H9 (cell line): ENCODE data around the gene MAL. TPM values are rescaled to one million over a fixed set of nuclear protein-coding genes. Genes with fewer than 3 reads are reported as not detected.

ENCODE experiments used
- DNase-seq: peaks from one replicate; pipeline ENCODE4 v3.0.0-alpha.2; 2017
- H2AFZ ChIP-seq: one replicate; pipeline ENCODE4 v1.6.1; 2013; ENCODE audit warnings: mild to moderate bottlenecking, low read length, control low read depth, moderate library complexity
- H2AK5ac ChIP-seq: 2 replicates; pipeline ENCODE4 v1.6.1; 2013; ENCODE audit warnings: low read length, control low read depth, mixed read lengths; ENCODE audit not compliant: insufficient read length
- H2BK120ac ChIP-seq: one replicate; pipeline ENCODE4 v1.6.1; 2013; ENCODE audit warnings: low read depth, mild to moderate bottlenecking, low read length, control low read depth, inconsistent platforms; ENCODE audit not compliant: poor library complexity, severe bottlenecking
- H2BK12ac ChIP-seq: 2 replicates; pipeline ENCODE4 v1.6.1; 2013; ENCODE audit warnings: low read length, control low read depth, mixed read lengths, low read depth; ENCODE audit not compliant: insufficient read length
- H2BK15ac ChIP-seq: 2 replicates; pipeline ENCODE4 v1.6.1; 2013; ENCODE audit warnings: low read depth, low read length, control low read depth
- H2BK20ac ChIP-seq: one replicate; pipeline ENCODE4 v1.6.1; 2013; ENCODE audit warnings: low read depth, mild to moderate bottlenecking, low read length, control low read depth, inconsistent platforms; ENCODE audit not compliant: poor library complexity, severe bottlenecking
- H2BK5ac ChIP-seq: 2 replicates; pipeline ENCODE4 v1.6.1; 2013; ENCODE audit warnings: low read length, control low read depth, mixed read lengths; ENCODE audit not compliant: insufficient read length
- H3K14ac ChIP-seq: 2 replicates; pipeline ENCODE4 v1.6.1; 2013; ENCODE audit warnings: low read length, control low read depth; ENCODE audit not compliant: insufficient read depth
- H3K18ac ChIP-seq: 2 replicates; pipeline ENCODE4 v1.6.1; 2013; ENCODE audit warnings: low read depth, mild to moderate bottlenecking, mixed read lengths, low read length, control low read depth; ENCODE audit not compliant: insufficient read length
- H3K23ac ChIP-seq: 2 replicates; pipeline ENCODE4 v1.6.1; 2013; ENCODE audit warnings: low read length, control low read depth, mixed read lengths, low read depth; ENCODE audit not compliant: insufficient read length
- H3K23me2 ChIP-seq: 2 replicates; pipeline ENCODE4 v1.6.1; 2013; ENCODE audit warnings: low read depth, mild to moderate bottlenecking, mixed read lengths, low read length, control low read depth; ENCODE audit not compliant: insufficient read length, poor library complexity, severe bottlenecking
- H3K27ac ChIP-seq: 2 replicates; pipeline ENCODE4 v1.5.1; 2013; ENCODE audit warnings: low read length, control low read depth, mixed read lengths, low read depth; ENCODE audit not compliant: insufficient read length
- H3K27me3 ChIP-seq: 2 replicates; pipeline ENCODE4 v1.6.1; 2013; ENCODE audit warnings: low read length, control low read depth, inconsistent platforms; ENCODE audit not compliant: insufficient read depth
- H3K4ac ChIP-seq: 2 replicates; pipeline ENCODE4 v1.6.1; 2013; ENCODE audit warnings: low read depth, mild to moderate bottlenecking, control low read depth, inconsistent platforms, low read length, moderate library complexity
- H3K4me1 ChIP-seq: 2 replicates; pipeline ENCODE4 v1.6.1; 2013; ENCODE audit warnings: low read length, control low read depth, inconsistent platforms; ENCODE audit not compliant: insufficient read depth
- H3K4me2 ChIP-seq: 2 replicates; pipeline ENCODE4 v1.6.1; 2013; ENCODE audit warnings: low read length, control low read depth, mixed read lengths; ENCODE audit not compliant: insufficient read length, insufficient read depth
- H3K56ac ChIP-seq: 2 replicates; pipeline ENCODE4 v1.6.1; 2013; ENCODE audit warnings: low read depth, mild to moderate bottlenecking, mixed read lengths, low read length, control low read depth; ENCODE audit not compliant: insufficient read length
- H3K79me1 ChIP-seq: 2 replicates; pipeline ENCODE4 v1.6.1; 2013; ENCODE audit warnings: low read depth, mild to moderate bottlenecking, moderate library complexity, low read length, control low read depth, inconsistent platforms; ENCODE audit not compliant: insufficient read depth, poor library complexity, severe bottlenecking
- H3K79me2 ChIP-seq: 2 replicates; pipeline ENCODE4 v1.6.1; 2013; ENCODE audit warnings: low read length, control low read depth, inconsistent platforms; ENCODE audit not compliant: insufficient read depth
- H3K9ac ChIP-seq: 2 replicates; pipeline ENCODE4 v1.6.1; 2013; ENCODE audit warnings: low read length, control low read depth, mixed read lengths; ENCODE audit not compliant: insufficient read length; ENCODE audit errors: extremely low read depth
- H3K9me3 ChIP-seq: one replicate; pipeline ENCODE4 v1.6.1; 2013; ENCODE audit warnings: low read depth, low read length, inconsistent platforms; ENCODE audit not compliant: control insufficient read depth
- H3T11ph ChIP-seq: one replicate; pipeline ENCODE4 v1.6.1; 2013; ENCODE audit warnings: mild to moderate bottlenecking, low read length, control low read depth, inconsistent platforms
- H4K20me1 ChIP-seq: one replicate; pipeline ENCODE4 v1.6.1; 2013; ENCODE audit not compliant: control insufficient read depth, insufficient read length, insufficient read depth
- H4K5ac ChIP-seq: 2 replicates; pipeline ENCODE4 v1.6.1; 2013; ENCODE audit warnings: low read depth, mild to moderate bottlenecking, mixed read lengths, low read length, control low read depth; ENCODE audit not compliant: insufficient read length
- H4K8ac ChIP-seq: replicated peaks from 2 replicates; pipeline ENCODE4 v1.6.1; 2013; ENCODE audit warnings: low read length, control low read depth, mixed read lengths, low read depth; ENCODE audit not compliant: insufficient read length
- H4K91ac ChIP-seq: 2 replicates; pipeline ENCODE4 v1.6.1; 2013; ENCODE audit warnings: low read depth, mild to moderate bottlenecking, moderate library complexity, mixed read lengths, low read length, control low read depth; ENCODE audit not compliant: insufficient read length
- H3K27ac Mint-ChIP-seq, 3 experiments: 2 replicates in 2 of 3; 3 replicates in 1 of 3; pipeline ENCODE4 v1.8.0; 2020 to 2021; ENCODE audit warnings: mixed read lengths in 3 of 3, mild to moderate bottlenecking in 1 of 3, moderate library complexity in 1 of 3
- H3K27me3 Mint-ChIP-seq: 2 replicates; pipeline ENCODE4 v1.8.0; 2021; ENCODE audit warnings: low read depth, mild to moderate bottlenecking, moderate library complexity, mixed read lengths
- H3K36me3 Mint-ChIP-seq, 3 experiments: 2 replicates in 2 of 3; 3 replicates in 1 of 3; pipeline ENCODE4 v1.8.0; 2020 to 2021; ENCODE audit warnings: low read depth in 3 of 3, mixed read lengths in 3 of 3; ENCODE audit not compliant: insufficient read depth in 1 of 3
- H3K4me1 Mint-ChIP-seq, 2 experiments: 2 replicates each; pipeline ENCODE4 v1.8.0; 2020; ENCODE audit warnings: mixed read lengths in 2 of 2
- H3K4me3 Mint-ChIP-seq, 2 experiments: 2 replicates in 1 of 2; 3 replicates in 1 of 2; pipeline ENCODE4 v1.8.0; 2020 to 2021; ENCODE audit warnings: mild to moderate bottlenecking in 2 of 2, mixed read lengths in 2 of 2, moderate library complexity in 1 of 2
- H3K9me3 Mint-ChIP-seq, 2 experiments: 2 replicates in 1 of 2; 3 replicates in 1 of 2; pipeline ENCODE4 v1.8.0; 2020; ENCODE audit warnings: mild to moderate bottlenecking in 2 of 2, mixed read lengths in 2 of 2, moderate library complexity in 1 of 2
- CTCF ChIP-seq: fragments of 200-600 bp; sonication (generic); conservative IDR thresholded peaks from 3 replicates; pipeline ENCODE4 v1.8.0; 2021; ENCODE audit warnings: antibody characterized with exemption, mild to moderate bottlenecking
- WGBS: extraction: QIAGEN DNeasy Blood & Tissue Kit; methylation state at CpG from one replicate; pipeline ENCODE4 v1.1.7; 2013; ENCODE audit warnings: missing lambda C conversion rate, low lambda C conversion rate, mixed read lengths; ENCODE audit not compliant: insufficient read length; ENCODE audit errors: extremely low coverage; 5-methylcytosine and 5-hydroxymethylcytosine counted together
- total RNA-seq: library from RNA; stranded (reverse); gene quantifications from 2 replicates; pipeline ENCODE4 v1.2.1, GENCODE V29; 2021

Gene MAL
- total RNA-seq, 1 experiment from 2014 or later, result not detected

- H3K14ac ChIP-seq, result no peak overlapping the region
- no peak overlapping the region for H4K91ac ChIP-seq
- no peak overlapping the region for H2AK5ac ChIP-seq
- Mint-ChIP-seq H3K27me3 (peaks cover 67% of the 10 kb centered on the region), H3K4me1 (peaks cover 0 to 4% of the 10 kb centered on the region in 2 experiments; a peak in 1 of 4 replicates), H3K36me3 (no peaks in the 10 kb centered on the region), H3K4me3 (no peak overlapping the region), H3K27ac (no peak overlapping the region), H3K9me3 (0 out of 5 replicates have a peak, but pooled peaks cover 0 to 3% of the 10 kb centered on the region in 2 experiments)
- H2AFZ ChIP-seq, result no peak overlapping the region
- H2BK120ac ChIP-seq, result no peak overlapping the region
- no peak for TF ChIP-seq CTCF
- WGBS, result no CpG with 5 or more reads among the region's 15 CpGs
- H3K4ac ChIP-seq, result no peak overlapping the region
- no peak overlapping the region for H2BK15ac ChIP-seq
- H3K9ac ChIP-seq, result no peak overlapping the region
- H3K4me2 ChIP-seq, result no peak overlapping the region
- no peak for DNase-seq
- no peaks in the 10 kb centered on the region for H3K27me3 ChIP-seq
- no peak overlapping the region for H3T11ph ChIP-seq
- H3K18ac ChIP-seq, result no peak overlapping the region
- H3K23me2 ChIP-seq, result no peaks in the 10 kb centered on the region
- no peak overlapping the region for H3K23ac ChIP-seq
- H3K79me2 ChIP-seq, result no peaks in the 10 kb centered on the region
- H4K5ac ChIP-seq, result no peak overlapping the region
- H4K8ac ChIP-seq, result no peak overlapping the region
- no peaks in the 10 kb centered on the region for H3K79me1 ChIP-seq
- H2BK12ac ChIP-seq, result no peak overlapping the region
- no peaks in the 10 kb centered on the region for H3K9me3 ChIP-seq
- H2BK20ac ChIP-seq, result no peak overlapping the region
- H3K27ac ChIP-seq, result no peak overlapping the region
- no peak overlapping the region for H2BK5ac ChIP-seq
- no peaks in the 10 kb centered on the region for H3K4me1 ChIP-seq
- no peak overlapping the region for H3K56ac ChIP-seq
- H4K20me1 ChIP-seq, result no peaks in the 10 kb centered on the region
These were observed 38.2 kb upstream of the MAL start for GRCh38 chr2:94987074-94988020.
